ENCODE measurements around the gene CCL4L2.
"Not testable (repeated sequence)": the region's sequence is repeated elsewhere in the genome, so short reads cannot be mapped to it uniquely, and the experiment has no call there.

The CCL4L2 gene

GRCh38 chr17:36210439-36211211 lies at the start of gene CCL4L2:
CCL4L2 (plus strand) TSS chr17:36211063.
- not testable (repeated sequence) for DNase-seq; H3K9me3 Mint-ChIP-seq; H3K36me3 Mint-ChIP-seq (ENCODE audit: low read depth)
- peaks cover 44% of the 10 kb centered on the region for H3K27me3 Mint-ChIP-seq (ENCODE audit: low read depth, poor library complexity)
- H3K27ac Mint-ChIP-seq, result peak within 1 kb of the TSS; percentile 90
- H3K4me1 Mint-ChIP-seq, result peaks cover 24% of the 10 kb centered on the region
- peak within 1 kb of the TSS; percentile 61 for H3K4me3 Mint-ChIP-seq

- not testable (repeated sequence) for DNase-seq; H3K27ac Mint-ChIP-seq; H3K9me3 Mint-ChIP-seq; H3K4me3 Mint-ChIP-seq; H3K4me1 Mint-ChIP-seq; H3K36me3 Mint-ChIP-seq (ENCODE audit: low read depth); H3K27me3 Mint-ChIP-seq (ENCODE audit: low read depth, poor library complexity)
Observed at GRCh38 chr17:36168836-36169235, 42.0 kb upstream of the CCL4L2 start.

GRCh38 chr17:36176536-36176935 lies 34.3 kb upstream of the CCL4L2 start, which contains the start of gene TBC1D3B:
TBC1D3B (minus strand) TSS chr17:36176636; CDS start chr17:36175050, 1,586 bp downstream.
- DNase-seq; H3K9me3 Mint-ChIP-seq; H3K36me3 Mint-ChIP-seq (ENCODE audit: low read depth); H3K4me1 Mint-ChIP-seq; H3K27ac Mint-ChIP-seq; H3K4me3 Mint-ChIP-seq: not testable (repeated sequence)
- H3K27me3 Mint-ChIP-seq (ENCODE audit: low read depth, poor library complexity), result peaks cover 14% of the 10 kb centered on the region

GRCh38 chr17:36181446-36182175 lies 29.3 kb upstream of the CCL4L2 start:
- not testable (repeated sequence) for H3K4me1 Mint-ChIP-seq; H3K36me3 Mint-ChIP-seq (ENCODE audit: low read depth); H3K9me3 Mint-ChIP-seq; DNase-seq; H3K27ac Mint-ChIP-seq
- Mint-ChIP-seq H3K27me3 (ENCODE audit: low read depth, poor library complexity) (peaks cover 63% of the 10 kb centered on the region), H3K4me3 (peak overlapping the region; percentile 82)

- no peak for TF ChIP-seq CTCF (IDR thresholded peaks at IDR 0.05)
- peak overlapping the region; percentile 82 for H3K4me3 Mint-ChIP-seq
- H3K36me3 Mint-ChIP-seq (ENCODE audit: low read depth), result no peaks in the 10 kb centered on the region
- H3K27ac Mint-ChIP-seq, result no peak overlapping the region
- H3K27me3 Mint-ChIP-seq (ENCODE audit: low read depth, poor library complexity), result peaks cover 70% of the 10 kb centered on the region
- no peaks in the 10 kb centered on the region for H3K9me3 Mint-ChIP-seq
- DNase-seq, result no peak
- peaks cover 6% of the 10 kb centered on the region for H3K4me1 Mint-ChIP-seq
Observed at GRCh38 chr17:36182176-36183000, 28.5 kb upstream of the CCL4L2 start.

GRCh38 chr17:36183001-36183971 lies 27.6 kb upstream of the CCL4L2 start:
- Mint-ChIP-seq H3K36me3 (ENCODE audit: low read depth) (no peaks in the 10 kb centered on the region), H3K27me3 (ENCODE audit: low read depth, poor library complexity) (peaks cover 79% of the 10 kb centered on the region), H3K27ac (no peak overlapping the region), H3K4me3 (peak overlapping the region; percentile 82), H3K9me3 (no peaks in the 10 kb centered on the region), H3K4me1 (peaks cover 6% of the 10 kb centered on the region)
- no peak for TF ChIP-seq CTCF (IDR thresholded peaks at IDR 0.05)
- peak; percentile 94 for DNase-seq

GRCh38 chr17:36184023-36184765 lies 26.7 kb upstream of the CCL4L2 start:
- H3K9me3 Mint-ChIP-seq, result no peaks in the 10 kb centered on the region
- H3K36me3 Mint-ChIP-seq (ENCODE audit: low read depth), result no peaks in the 10 kb centered on the region
- peaks cover 88% of the 10 kb centered on the region for H3K27me3 Mint-ChIP-seq (ENCODE audit: low read depth, poor library complexity)
- peaks cover 6% of the 10 kb centered on the region for H3K4me1 Mint-ChIP-seq
- TF ChIP-seq CTCF (IDR thresholded peaks at IDR 0.05), result no peak
- DNase-seq, result no peak
- H3K4me3 Mint-ChIP-seq, result peak overlapping the region; percentile 66
- no peak overlapping the region for H3K27ac Mint-ChIP-seq

Data from nephron progenitor cell (in vitro differentiated cells).